Neural progenitor cell (in vitro differentiated cells): ENCODE results near the gene PPARA. TPM values are rescaled to one million over a fixed set of nuclear protein-coding genes. Genes with fewer than 3 reads are reported as not detected.
A peak's percentile ranks its signal among the peaks of the same experiment; 100 is the strongest.
"Not testable (repeated sequence)": the region's sequence is repeated elsewhere in the genome, so short reads cannot be mapped to it uniquely, and the experiment has no call there.

Source experiments
- DNase-seq: peaks from one replicate; pipeline ENCODE4 v3.0.0-alpha.2; 2016; ENCODE audit warnings: low spot score
- H2AFZ ChIP-seq: fragments of 200-600 bp; sonication (generic); replicated peaks from 2 replicates; pipeline ENCODE4 v1.6.1; 2016; ENCODE audit warnings: antibody characterized with exemption
- H3F3A ChIP-seq: fragments of 200-600 bp; sonication (generic); 2 replicates; pipeline ENCODE4 v1.6.1; 2016; ENCODE audit warnings: antibody characterized with exemption, low read depth
- H3K27ac ChIP-seq: fragments of 200-600 bp; sonication (generic); 2 replicates; pipeline ENCODE4 v1.5.1; 2016; ENCODE audit warnings: mild to moderate bottlenecking
- H3K27me3 ChIP-seq: fragments of 200-600 bp; sonication (generic); 2 replicates; pipeline ENCODE4 v1.6.1; 2016; ENCODE audit warnings: mild to moderate bottlenecking, moderate library complexity
- H3K36me3 ChIP-seq: fragments of 200-600 bp; sonication (generic); 2 replicates; pipeline ENCODE4 v1.5.1; 2016
- H3K4me1 ChIP-seq: fragments of 200-600 bp; sonication (generic); 2 replicates; pipeline ENCODE4 v1.6.1; 2016; ENCODE audit warnings: mixed run types
- H3K4me2 ChIP-seq: fragments of 200-600 bp; sonication (generic); 2 replicates; pipeline ENCODE4 v1.6.1; 2016
- H3K4me3 ChIP-seq: fragments of 200-600 bp; sonication (generic); 2 replicates; pipeline ENCODE4 v1.5.1; 2016
- H3K79me2 ChIP-seq: fragments of 200-600 bp; sonication (generic); 2 replicates; pipeline ENCODE4 v1.6.1; 2016; ENCODE audit warnings: low read depth
- H3K9ac ChIP-seq: fragments of 200-600 bp; sonication (generic); 2 replicates; pipeline ENCODE4 v1.6.1; 2016
- H3K9me3 ChIP-seq: fragments of 200-600 bp; sonication (generic); 2 replicates; pipeline ENCODE4 v1.5.1; 2016; ENCODE audit warnings: low read depth
- H4K20me1 ChIP-seq: fragments of 200-600 bp; sonication (generic); 2 replicates; pipeline ENCODE4 v1.6.1; 2016; ENCODE audit warnings: low read depth
- H3K27ac Mint-ChIP-seq: 3 replicates; pipeline ENCODE4 v1.8.0; 2021; ENCODE audit warnings: mixed read lengths
- H3K27me3 Mint-ChIP-seq: 2 replicates; pipeline ENCODE4 v1.8.0; 2022; ENCODE audit warnings: low read depth, mild to moderate bottlenecking, inconsistent platforms, moderate library complexity, mixed read lengths; ENCODE audit not compliant: insufficient read depth
- H3K36me3 Mint-ChIP-seq: 3 replicates; pipeline ENCODE4 v1.8.0; 2021; ENCODE audit warnings: mixed read lengths
- H3K4me1 Mint-ChIP-seq: 3 replicates; pipeline ENCODE4 v1.8.0; 2021; ENCODE audit warnings: mixed read lengths
- H3K4me3 Mint-ChIP-seq: 3 replicates; pipeline ENCODE4 v1.8.0; 2021; ENCODE audit warnings: mild to moderate bottlenecking, moderate library complexity, mixed read lengths
- H3K9me3 Mint-ChIP-seq: 3 replicates; pipeline ENCODE4 v1.8.0; 2020; ENCODE audit warnings: mixed read lengths
- EZH2 ChIP-seq: fragments of 200-600 bp; sonication (generic); IDR thresholded peaks from 2 replicates; pipeline ENCODE4 v1.6.1; 2017; ENCODE audit warnings: antibody characterized with exemption, mild to moderate bottlenecking, moderate library complexity
- EZH2phosphoT487 ChIP-seq: fragments of 200-600 bp; sonication (generic); IDR thresholded peaks from 2 replicates; pipeline ENCODE4 v1.6.1; 2017; ENCODE audit warnings: antibody characterized with exemption
- total RNA-seq: library from RNA; depleted of rRNA; stranded (reverse); fragments of >200 nt; gene quantifications from 2 replicates; pipeline ENCODE4 v1.2.3, GENCODE V29; 2015; ENCODE audit warnings: low replicate concordance
- TF ChIP-seq, protein P1 (sequence below): fragments of 200-600 bp; sonication (generic); IDR thresholded peaks from 2 replicates; pipeline ENCODE4 v1.5.1; 2017; ENCODE audit warnings: antibody characterized with exemption, mild to moderate bottlenecking

PPARA gene
- total RNA-seq, 1 donor from 2014 or later = 5.2 TPM

- H3K9ac ChIP-seq = no peak overlapping the region
- Mint-ChIP-seq H3K27ac (no peak overlapping the region), H3K4me1 (no peaks in the 10 kb centered on the region), H3K36me3 (no peaks in the 10 kb centered on the region), H3K4me3 (no peak overlapping the region), H3K27me3 (peaks cover 3% of the 10 kb centered on the region), H3K9me3 (no peaks in the 10 kb centered on the region)
- H3F3A ChIP-seq = no peaks in the 10 kb centered on the region
- H3K27ac ChIP-seq = no peak overlapping the region
- no peaks in the 10 kb centered on the region for H3K4me1 ChIP-seq
- H3K4me3 ChIP-seq = no peak overlapping the region
- H3K79me2 ChIP-seq = no peaks in the 10 kb centered on the region
- no peak for DNase-seq
- no peaks in the 10 kb centered on the region for H4K20me1 ChIP-seq
- no peaks in the 10 kb centered on the region for H3K9me3 ChIP-seq
- no peak overlapping the region for H2AFZ ChIP-seq
- H3K4me2 ChIP-seq = no peak overlapping the region
- TF ChIP-seq EZH2phosphoT487 = no peak
- TF ChIP-seq EZH2 = no peak
- H3K27me3 ChIP-seq = no peaks in the 10 kb centered on the region
- H3K36me3 ChIP-seq = no peaks in the 10 kb centered on the region
Observed at GRCh38 chr22:46128606-46129005, 21.7 kb upstream of the PPARA start.

DNA sequence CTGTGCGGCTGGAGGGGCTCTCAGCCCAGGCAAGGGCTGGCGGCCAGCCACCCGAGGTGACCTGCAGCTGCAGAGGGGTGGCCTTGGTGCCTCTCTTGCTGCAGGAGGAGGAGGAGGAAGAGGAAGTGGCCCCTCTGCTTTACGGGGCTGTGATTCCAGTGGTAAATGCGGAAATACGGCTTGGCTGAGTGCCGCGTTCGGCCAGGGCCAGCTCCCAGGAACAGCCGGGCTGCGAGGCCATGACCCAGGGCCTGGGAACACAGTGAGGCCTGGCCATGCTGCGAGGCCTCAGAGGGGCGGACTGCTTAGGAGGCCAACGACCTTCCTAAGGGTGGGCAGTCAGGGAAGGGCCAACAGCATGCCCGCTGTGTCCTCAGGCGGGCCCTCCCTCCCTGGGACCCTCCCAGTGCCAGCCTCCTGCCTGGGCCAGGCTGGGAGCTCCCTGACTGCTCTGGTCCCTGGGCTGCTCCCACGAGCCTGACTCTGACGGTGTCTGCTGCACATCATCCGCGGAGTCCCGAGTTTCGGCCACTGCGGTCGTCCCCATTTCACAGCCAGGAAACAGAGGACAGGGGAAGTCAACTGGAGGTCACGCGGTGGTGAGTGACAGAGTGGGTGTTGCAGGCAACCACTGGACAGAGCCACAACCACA lies 20.8 kb upstream of the PPARA start:
- Histone ChIP-seq H3K9ac (no peak overlapping the region), H3K36me3 (no peaks in the 10 kb centered on the region), H3K27ac (no peak overlapping the region), H3K9me3 (no peaks in the 10 kb centered on the region), H3K27me3 (no peaks in the 10 kb centered on the region), H3K4me1 (no peaks in the 10 kb centered on the region), H4K20me1 (no peaks in the 10 kb centered on the region), H3K4me3 (no peak overlapping the region), H3K79me2 (no peaks in the 10 kb centered on the region), H2AFZ (no peak overlapping the region), H3F3A (no peaks in the 10 kb centered on the region), H3K4me2 (no peak overlapping the region)
- H3K36me3 Mint-ChIP-seq = no peaks in the 10 kb centered on the region
- H3K4me3 Mint-ChIP-seq = no peak overlapping the region
- H3K4me1 Mint-ChIP-seq = no peaks in the 10 kb centered on the region
- H3K27me3 Mint-ChIP-seq = peaks cover 3% of the 10 kb centered on the region
- no peak for DNase-seq
- TF ChIP-seq EZH2phosphoT487 = no peak
- TF ChIP-seq, protein P1, sequence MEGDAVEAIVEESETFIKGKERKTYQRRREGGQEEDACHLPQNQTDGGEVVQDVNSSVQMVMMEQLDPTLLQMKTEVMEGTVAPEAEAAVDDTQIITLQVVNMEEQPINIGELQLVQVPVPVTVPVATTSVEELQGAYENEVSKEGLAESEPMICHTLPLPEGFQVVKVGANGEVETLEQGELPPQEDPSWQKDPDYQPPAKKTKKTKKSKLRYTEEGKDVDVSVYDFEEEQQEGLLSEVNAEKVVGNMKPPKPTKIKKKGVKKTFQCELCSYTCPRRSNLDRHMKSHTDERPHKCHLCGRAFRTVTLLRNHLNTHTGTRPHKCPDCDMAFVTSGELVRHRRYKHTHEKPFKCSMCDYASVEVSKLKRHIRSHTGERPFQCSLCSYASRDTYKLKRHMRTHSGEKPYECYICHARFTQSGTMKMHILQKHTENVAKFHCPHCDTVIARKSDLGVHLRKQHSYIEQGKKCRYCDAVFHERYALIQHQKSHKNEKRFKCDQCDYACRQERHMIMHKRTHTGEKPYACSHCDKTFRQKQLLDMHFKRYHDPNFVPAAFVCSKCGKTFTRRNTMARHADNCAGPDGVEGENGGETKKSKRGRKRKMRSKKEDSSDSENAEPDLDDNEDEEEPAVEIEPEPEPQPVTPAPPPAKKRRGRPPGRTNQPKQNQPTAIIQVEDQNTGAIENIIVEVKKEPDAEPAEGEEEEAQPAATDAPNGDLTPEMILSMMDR = no peak
- TF ChIP-seq EZH2 = no peak
- H3K27ac Mint-ChIP-seq = no peak overlapping the region
- H3K9me3 Mint-ChIP-seq = no peaks in the 10 kb centered on the region

GRCh38 chr22:46131151-46131587 lies 19.2 kb upstream of the PPARA start:
- Histone ChIP-seq H3K4me2 (no peak overlapping the region), H3K36me3 (no peaks in the 10 kb centered on the region), H2AFZ (peak overlapping the region; percentile 64), H3K27ac (no peak overlapping the region), H3K9me3 (no peaks in the 10 kb centered on the region), H3K27me3 (no peaks in the 10 kb centered on the region), H3K4me3 (no peak overlapping the region), H4K20me1 (no peaks in the 10 kb centered on the region), H3K4me1 (no peaks in the 10 kb centered on the region), H3F3A (no peaks in the 10 kb centered on the region), H3K9ac (no peak overlapping the region), H3K79me2 (no peaks in the 10 kb centered on the region)
- peak; percentile 75 for DNase-seq
- no peaks in the 10 kb centered on the region for H3K9me3 Mint-ChIP-seq
- H3K27me3 Mint-ChIP-seq = peaks cover 6% of the 10 kb centered on the region
- no peaks in the 10 kb centered on the region for H3K36me3 Mint-ChIP-seq
- TF ChIP-seq, protein P1 = peak; percentile 82
- no peak for TF ChIP-seq EZH2
- H3K4me3 Mint-ChIP-seq = no peak overlapping the region
- peaks cover 3% of the 10 kb centered on the region for H3K4me1 Mint-ChIP-seq
- no peak overlapping the region for H3K27ac Mint-ChIP-seq

GRCh38 chr22:46132193-46132829 lies 18.0 kb upstream of the PPARA start:
- H3K9ac ChIP-seq, H3K4me1 Mint-ChIP-seq, H3K27me3 Mint-ChIP-seq, H3K9me3 ChIP-seq, H3K36me3 Mint-ChIP-seq, H3F3A ChIP-seq, H2AFZ ChIP-seq, H3K4me3 Mint-ChIP-seq, H3K9me3 Mint-ChIP-seq, H3K4me3 ChIP-seq, H3K4me1 ChIP-seq, H3K4me2 ChIP-seq, H3K27me3 ChIP-seq, H3K27ac Mint-ChIP-seq, H4K20me1 ChIP-seq, H3K27ac ChIP-seq, DNase-seq, H3K36me3 ChIP-seq, H3K79me2 ChIP-seq: not testable (repeated sequence)
